Occipital lobe (tissue), 2 donors: ENCODE data around the gene FNDC11. TPM values are rescaled to one million over a fixed set of nuclear protein-coding genes. Genes with fewer than 3 reads are reported as not detected.
A peak's percentile ranks its signal among the peaks of the same experiment; 100 is the strongest.
"Not testable (repeated sequence)": the region's sequence is repeated elsewhere in the genome, so short reads cannot be mapped to it uniquely, and the experiment has no call there.

Source experiments
- DNase-seq: peaks from one replicate; lab custom pipeline; 2025; lab: John Stamatoyannopoulos, UW
- total RNA-seq: library from RNA; depleted of rRNA; stranded (reverse); fragments of >200 nt; gene quantifications from one replicate; pipeline ENCODE4 v1.2.3, GENCODE V29; 2014

FNDC11 gene
- total RNA-seq: 4.1 TPM

GRCh38 chr20:63553933-63554290 lies at the start of gene FNDC11:
TSS of gene FNDC11 (plus strand) at chr20:63554159. CDS start at chr20:63555664, 1,505 bp downstream.
- no peak for DNase-seq

- DNase-seq: no peak
Measured at GRCh38 chr20:63504642-63505041, 49.3 kb upstream of the FNDC11 start.

- no peak for DNase-seq
Measured at GRCh38 chr20:63505281-63505680, 48.7 kb upstream of the FNDC11 start.

GRCh38 chr20:63505723-63506122 lies 48.2 kb upstream of the FNDC11 start:
- DNase-seq: no peak

- no peak for DNase-seq
Measured at GRCh38 chr20:63507083-63507743, 46.7 kb upstream of the FNDC11 start.

- DNase-seq: no peak
Measured at GRCh38 chr20:63508072-63508768, 45.7 kb upstream of the FNDC11 start.

GRCh38 chr20:63509088-63509564 lies 44.8 kb upstream of the FNDC11 start:
- no peak for DNase-seq

GRCh38 chr20:63513207-63513606 lies 40.8 kb upstream of the FNDC11 start:
- no peak for DNase-seq

- DNase-seq: not testable (repeated sequence)
Measured at GRCh38 chr20:63514520-63514919, 39.4 kb upstream of the FNDC11 start.

- DNase-seq: no peak
Measured at GRCh38 chr20:63517376-63518309, 36.3 kb upstream of the FNDC11 start.

GRCh38 chr20:63518351-63518861 lies 35.6 kb upstream of the FNDC11 start:
- DNase-seq: no peak

GRCh38 chr20:63518946-63519667 lies 34.9 kb upstream of the FNDC11 start:
- DNase-seq: no peak

GRCh38 chr20:63519668-63520503 lies 34.1 kb upstream of the FNDC11 start:
- no peak for DNase-seq

- DNase-seq: peak; percentile 78
Measured at GRCh38 chr20:63520504-63520933, 33.4 kb upstream of the FNDC11 start, which contains the start of gene PPDPF. TSS of gene PPDPF (plus strand) at chr20:63520765. CDS start at chr20:63521309, 544 bp downstream.

GRCh38 chr20:63520934-63521601 lies 32.9 kb upstream of the FNDC11 start:
- peak; percentile 40 for DNase-seq

GRCh38 chr20:63521602-63522001 lies 32.4 kb upstream of the FNDC11 start:
- DNase-seq: no peak

- DNase-seq: no peak
Measured at GRCh38 chr20:63522091-63522868, 31.7 kb upstream of the FNDC11 start.

- no peak for DNase-seq
Measured at GRCh38 chr20:63522981-63523611, 30.9 kb upstream of the FNDC11 start.
